ENCODE measurements around the gene PRSS22.

Gene PRSS22

GRCh38 chr16:2834968-2835367 is 23.0 kb downstream of the PRSS22 start:
- DNase-seq (no peak), ATAC-seq (replicated peaks) (no peak)
- Mint-ChIP-seq H3K27ac (no peak overlapping the region), H3K4me1 (no peaks in the 10 kb centered on the region), H3K27me3 (peaks cover 54 to 66% of the 10 kb centered on the region in 2 donors), H3K4me3 (no peak overlapping the region), H3K36me3 (no peaks in the 10 kb centered on the region), H3K9me3 (no peaks in the 10 kb centered on the region)

- Mint-ChIP-seq H3K4me3 (no peak overlapping the region), H3K4me1 (no peaks in the 10 kb centered on the region), H3K27ac (no peak overlapping the region), H3K27me3 (peaks cover 54 to 64% of the 10 kb centered on the region in 2 donors), H3K9me3 (no peaks in the 10 kb centered on the region), H3K36me3 (no peaks in the 10 kb centered on the region)
- ATAC-seq (replicated peaks) (no peak), DNase-seq (no peak)
Observed at GRCh38 chr16:2833776-2834175, 24.2 kb downstream of the PRSS22 start.

GRCh38 chr16:2831203-2831602 is 26.8 kb downstream of the PRSS22 start:
- Mint-ChIP-seq H3K4me1 (no peaks in the 10 kb centered on the region), H3K4me3 (no peak overlapping the region), H3K9me3 (no peaks in the 10 kb centered on the region), H3K27me3 (peaks cover 40 to 42% of the 10 kb centered on the region in 2 donors), H3K27ac (no peak overlapping the region), H3K36me3 (no peaks in the 10 kb centered on the region)
- ATAC-seq (replicated peaks) (no peak), DNase-seq (no peak)

- no peaks in the 10 kb centered on the region for H3K36me3 Mint-ChIP-seq
Observed at GRCh38 chr16:2830355-2830695, 27.6 kb downstream of the PRSS22 start.

GRCh38 chr16:2829501-2830354 is 28.2 kb downstream of the PRSS22 start, which contains the start of gene ZG16B:
ZG16B (plus strand) TSS chr16:2830303; CDS start chr16:2830442, 139 bp downstream.
- ATAC-seq (replicated peaks) (no peak), DNase-seq (no peak)
- H3K4me1 Mint-ChIP-seq: no peaks in the 10 kb centered on the region
- no peaks in the 10 kb centered on the region for H3K9me3 Mint-ChIP-seq
- H3K27ac Mint-ChIP-seq: no peak within 1 kb of the TSS
- no peaks in the 10 kb centered on the region for H3K36me3 Mint-ChIP-seq
- peaks cover 26 to 35% of the 10 kb centered on the region in 2 donors for H3K27me3 Mint-ChIP-seq
- no peak within 1 kb of the TSS for H3K4me3 Mint-ChIP-seq

More at GRCh38 chr16:2830355-2830695, 27.6 kb downstream of the PRSS22 start:
- peaks cover 32 to 40% of the 10 kb centered on the region in 2 donors for H3K27me3 Mint-ChIP-seq
- no peaks in the 10 kb centered on the region for H3K9me3 Mint-ChIP-seq
- no peak overlapping the region for H3K27ac Mint-ChIP-seq
- ATAC-seq (replicated peaks): no peak
- no peak for DNase-seq
- no peaks in the 10 kb centered on the region for H3K4me1 Mint-ChIP-seq
- no peak overlapping the region for H3K4me3 Mint-ChIP-seq

- Mint-ChIP-seq H3K9me3 (no peaks in the 10 kb centered on the region), H3K4me1 (no peaks in the 10 kb centered on the region), H3K36me3 (no peaks in the 10 kb centered on the region), H3K27ac (no peak overlapping the region), H3K4me3 (no peak overlapping the region), H3K27me3 (peaks cover 22 to 32% of the 10 kb centered on the region in 2 donors)
- DNase-seq (no peak), ATAC-seq (replicated peaks) (no peak)
Observed at GRCh38 chr16:2828876-2829430, 29.0 kb downstream of the PRSS22 start.

- no peaks in the 10 kb centered on the region for H3K4me1 Mint-ChIP-seq
- H3K9me3 Mint-ChIP-seq: no peaks in the 10 kb centered on the region
- no peak overlapping the region for H3K27ac Mint-ChIP-seq
- no peaks in the 10 kb centered on the region for H3K36me3 Mint-ChIP-seq
- no peak for DNase-seq
- no peak for ATAC-seq (replicated peaks)
- peaks cover 22 to 32% of the 10 kb centered on the region in 2 donors for H3K27me3 Mint-ChIP-seq
- H3K4me3 Mint-ChIP-seq: no peak overlapping the region
Observed at GRCh38 chr16:2828521-2828840, 29.5 kb downstream of the PRSS22 start.

GRCh38 chr16:2827831-2828520 is 30.0 kb downstream of the PRSS22 start:
- ATAC-seq (replicated peaks): no peak
- no peaks in the 10 kb centered on the region for H3K36me3 Mint-ChIP-seq

GRCh38 chr16:2827374-2827791 is 30.6 kb downstream of the PRSS22 start:
- peaks cover 16 to 25% of the 10 kb centered on the region in 2 donors for H3K27me3 Mint-ChIP-seq
- ATAC-seq (replicated peaks): no peak
- no peak for DNase-seq
- H3K36me3 Mint-ChIP-seq: no peaks in the 10 kb centered on the region
- no peak overlapping the region for H3K27ac Mint-ChIP-seq
- no peak overlapping the region for H3K4me3 Mint-ChIP-seq
- no peaks in the 10 kb centered on the region for H3K9me3 Mint-ChIP-seq
- no peaks in the 10 kb centered on the region for H3K4me1 Mint-ChIP-seq

More at GRCh38 chr16:2827831-2828520, 30.0 kb downstream of the PRSS22 start:
- Mint-ChIP-seq H3K4me3 (no peak overlapping the region), H3K27me3 (peaks cover 22 to 31% of the 10 kb centered on the region in 2 donors), H3K27ac (no peak overlapping the region), H3K4me1 (no peaks in the 10 kb centered on the region), H3K9me3 (no peaks in the 10 kb centered on the region)
- DNase-seq: no peak

- peaks cover 17 to 21% of the 10 kb centered on the region in 2 donors for H3K27me3 Mint-ChIP-seq
- H3K4me3 Mint-ChIP-seq: no peak overlapping the region
- H3K27ac Mint-ChIP-seq: no peak overlapping the region
- no peaks in the 10 kb centered on the region for H3K36me3 Mint-ChIP-seq
- no peak for DNase-seq
- no peaks in the 10 kb centered on the region for H3K4me1 Mint-ChIP-seq
- no peak for ATAC-seq (replicated peaks)
- no peaks in the 10 kb centered on the region for H3K9me3 Mint-ChIP-seq
Observed at GRCh38 chr16:2826591-2827373, 31.2 kb downstream of the PRSS22 start.

- H3K9me3 Mint-ChIP-seq: no peaks in the 10 kb centered on the region
- DNase-seq (no peak), ATAC-seq (replicated peaks) (no peak)
- no peak overlapping the region for H3K27ac Mint-ChIP-seq
- no peaks in the 10 kb centered on the region for H3K4me1 Mint-ChIP-seq
- H3K27me3 Mint-ChIP-seq: peaks cover 15 to 19% of the 10 kb centered on the region in 2 donors
- H3K36me3 Mint-ChIP-seq: no peaks in the 10 kb centered on the region
- no peak overlapping the region for H3K4me3 Mint-ChIP-seq
Observed at GRCh38 chr16:2825906-2826305, 32.1 kb downstream of the PRSS22 start.

GRCh38 chr16:2825049-2825742 is 32.8 kb downstream of the PRSS22 start:
- Mint-ChIP-seq H3K4me3 (no peak overlapping the region), H3K9me3 (no peaks in the 10 kb centered on the region), H3K27ac (no peak overlapping the region), H3K27me3 (peaks cover 12 to 13% of the 10 kb centered on the region in 2 donors), H3K4me1 (no peaks in the 10 kb centered on the region), H3K36me3 (no peaks in the 10 kb centered on the region)
- DNase-seq (no peak), ATAC-seq (replicated peaks) (no peak)

GRCh38 chr16:2824626-2825025 is 33.3 kb downstream of the PRSS22 start:
- no peaks in the 10 kb centered on the region for H3K9me3 Mint-ChIP-seq
- no peak overlapping the region for H3K4me3 Mint-ChIP-seq
- peaks cover 10 to 13% of the 10 kb centered on the region in 2 donors for H3K27me3 Mint-ChIP-seq
- no peaks in the 10 kb centered on the region for H3K4me1 Mint-ChIP-seq
- DNase-seq: no peak
- no peak overlapping the region for H3K27ac Mint-ChIP-seq
- no peaks in the 10 kb centered on the region for H3K36me3 Mint-ChIP-seq
- ATAC-seq (replicated peaks): no peak

- ATAC-seq (replicated peaks) (no peak), DNase-seq (no peak)
- no peaks in the 10 kb centered on the region for H3K9me3 Mint-ChIP-seq
- no peak overlapping the region for H3K4me3 Mint-ChIP-seq
- peaks cover 6 to 25% of the 10 kb centered on the region in 2 donors for H3K27me3 Mint-ChIP-seq
- no peak overlapping the region for H3K27ac Mint-ChIP-seq
- peaks cover 0 to 2% of the 10 kb centered on the region in 2 donors for H3K4me1 Mint-ChIP-seq
- no peaks in the 10 kb centered on the region for H3K36me3 Mint-ChIP-seq
Observed at GRCh38 chr16:2822496-2822895, 35.5 kb downstream of the PRSS22 start.
